HG03064 (cell line): ENCODE results near the gene SNAP23.
A peak's percentile ranks its signal among the peaks of the same experiment; 100 is the strongest.

Experiments
- ATAC-seq: cut with Tn5 transposase; IDR thresholded peaks from one replicate; pipeline ENCODE4 v1.9.1; 2021; ENCODE audit warnings: low read depth; ENCODE audit not compliant: unreplicated experiment

Gene SNAP23

DNA sequence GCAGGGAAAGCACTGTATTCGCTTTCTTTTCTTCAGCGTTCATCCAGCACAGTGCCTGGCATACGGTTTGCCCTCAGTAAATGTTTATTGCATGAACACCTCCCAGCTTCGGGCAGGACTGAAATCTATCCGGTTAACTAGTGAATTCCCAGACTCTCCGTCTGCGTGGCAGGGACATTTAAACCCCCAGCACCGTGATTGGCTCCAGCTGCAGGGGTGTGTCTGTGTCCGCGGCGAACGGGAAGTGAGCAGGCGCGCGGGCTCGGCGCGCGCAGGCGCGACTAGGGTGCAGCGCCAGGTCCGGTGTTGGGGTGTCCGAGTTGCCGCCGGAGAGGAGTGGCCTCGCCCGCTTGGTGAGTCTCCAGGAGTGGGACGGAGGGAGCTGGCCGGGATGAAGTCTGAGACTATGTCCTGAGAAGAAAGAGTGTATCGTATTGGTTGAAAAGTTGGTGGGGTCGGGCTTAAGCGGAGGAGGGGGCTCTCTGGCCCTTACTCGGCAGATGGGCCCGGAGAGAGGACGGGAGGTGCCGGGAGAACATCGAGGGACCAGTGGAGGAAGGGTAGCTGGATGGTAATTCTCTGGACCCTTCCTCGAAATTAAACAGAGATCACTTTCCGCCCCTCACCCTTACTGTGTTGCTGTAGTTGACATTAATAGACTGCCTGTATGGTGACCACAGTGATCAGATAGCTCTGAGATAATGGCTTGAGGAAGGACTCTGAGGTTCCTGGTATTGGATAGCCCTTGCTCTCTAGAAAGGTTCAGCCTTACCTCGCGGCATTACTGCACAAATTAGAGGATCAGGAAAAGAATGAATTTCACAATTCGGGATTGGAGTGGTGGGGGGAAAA, at the start of gene SNAP23:
Gene SNAP23, plus strand, starts transcription at position 274 of the 852 bp plus-strand sequence. CDS start 16,213 bp downstream, outside the sequence.
- peak; percentile 63 for ATAC-seq

DNA sequence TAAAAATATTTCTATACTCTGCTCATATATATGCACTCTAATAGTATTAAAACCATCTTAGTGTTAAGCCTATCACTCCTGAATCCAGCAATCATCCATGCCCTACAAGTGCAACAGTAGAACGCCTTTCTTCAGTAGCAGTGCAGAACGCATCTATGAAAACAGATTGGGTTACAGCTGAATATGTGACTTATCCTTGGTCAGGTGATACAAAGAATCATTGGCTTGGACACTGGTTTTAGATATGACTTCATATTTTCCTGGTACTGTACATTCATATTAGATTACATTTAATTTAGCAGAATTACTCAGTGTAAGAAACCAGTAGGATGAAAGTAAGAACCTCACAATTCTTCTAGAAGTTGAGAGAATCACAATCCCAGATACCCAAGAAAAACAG, 47.8 kb upstream of the SNAP23 start:
- no peak for ATAC-seq

- ATAC-seq: no peak
Observed at GRCh38 chr15:42448281-42448680, 47.2 kb upstream of the SNAP23 start.

DNA sequence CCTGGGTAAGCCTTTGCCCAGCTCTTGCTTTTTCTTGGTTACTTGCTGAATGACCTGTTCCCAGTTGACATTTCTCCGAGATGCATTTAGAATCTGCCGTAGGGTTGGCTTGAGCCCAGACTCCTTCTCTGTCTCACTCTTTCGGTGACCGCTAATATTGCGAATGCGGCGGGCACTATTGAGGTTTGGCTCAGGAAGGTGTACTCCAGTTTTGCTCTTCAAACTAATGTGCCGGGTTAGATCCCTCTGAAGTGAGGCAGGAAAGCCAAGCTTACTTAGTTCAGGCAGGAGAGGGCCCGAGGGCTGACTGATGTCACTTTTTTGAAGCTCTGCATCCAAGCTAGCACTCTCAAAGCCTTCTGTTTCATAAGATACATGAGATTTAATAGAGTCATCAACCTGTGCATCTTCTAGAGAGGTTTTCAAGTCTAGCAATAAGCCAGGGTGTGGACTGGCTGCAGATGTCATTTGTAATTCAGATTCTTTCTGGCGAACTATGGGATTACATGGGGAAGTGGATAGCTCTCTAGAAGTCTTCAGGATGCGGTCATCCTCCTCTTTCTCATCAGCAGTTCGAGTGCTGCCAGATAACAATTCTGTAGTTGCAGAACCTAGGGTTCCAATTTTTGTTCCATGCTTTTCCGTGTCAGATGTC, 45.5 kb upstream of the SNAP23 start:
- no peak for ATAC-seq

DNA sequence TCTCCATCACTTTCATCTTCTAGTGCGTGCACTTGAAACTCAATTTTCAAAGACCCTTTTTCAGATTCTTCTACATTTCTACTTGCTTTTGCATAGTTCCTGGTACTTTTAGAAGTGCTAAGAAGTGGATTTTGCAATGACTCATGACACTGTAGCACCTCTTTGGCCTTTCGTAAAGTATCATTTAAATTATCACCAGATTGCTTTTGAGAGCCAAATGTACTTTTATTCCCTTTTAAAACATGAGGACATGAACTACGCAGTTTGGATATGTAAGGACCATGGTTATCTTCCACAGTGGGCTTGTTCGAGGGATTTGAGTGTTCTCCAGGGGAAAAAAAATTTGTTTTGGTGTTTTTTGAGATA, 45.0 kb upstream of the SNAP23 start:
- no peak for ATAC-seq

DNA sequence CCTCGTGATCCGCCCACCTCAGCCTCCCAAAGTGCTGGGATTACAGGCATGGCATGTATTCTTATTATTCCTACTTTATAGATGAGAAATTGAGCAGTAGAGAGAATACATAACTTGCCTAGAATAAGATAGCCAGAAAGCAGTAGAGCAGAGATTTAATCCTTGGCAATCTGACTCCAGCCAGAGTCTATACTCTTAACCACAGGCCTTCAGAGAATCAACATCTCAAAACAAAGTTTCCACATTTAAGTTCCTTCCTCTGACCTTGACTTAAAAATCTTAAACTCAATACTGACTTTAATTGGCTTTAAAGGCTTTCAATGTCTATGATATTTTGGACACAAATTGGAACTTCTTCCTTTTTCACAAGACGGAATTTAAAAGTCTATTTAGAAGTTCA, 41.6 kb upstream of the SNAP23 start:
- ATAC-seq: no peak

- no peak for ATAC-seq
Observed at GRCh38 chr15:42456531-42456930, 38.9 kb upstream of the SNAP23 start.

DNA sequence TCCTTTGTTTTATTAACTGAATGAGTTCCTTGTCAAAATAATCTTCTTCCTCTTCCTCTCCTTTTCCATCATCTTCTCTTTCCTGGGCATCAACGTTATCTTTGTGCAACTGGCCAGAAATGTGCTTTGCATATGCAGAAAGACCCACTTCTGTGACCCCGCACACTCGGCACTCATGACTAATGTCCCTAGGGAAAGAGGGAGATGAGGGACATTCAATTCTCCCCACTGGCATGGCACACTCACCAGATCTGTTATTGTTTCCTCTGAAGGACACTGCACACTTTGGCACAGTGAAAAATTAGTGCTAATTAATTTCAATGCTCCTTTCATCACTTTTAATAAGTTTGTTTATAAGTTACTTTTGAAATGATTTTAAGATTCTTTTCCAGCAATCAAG, 38.5 kb upstream of the SNAP23 start:
- ATAC-seq: no peak

GRCh38 chr15:42457445-42458442, 37.7 kb upstream of the SNAP23 start:
- peak; percentile 57 for ATAC-seq

DNA sequence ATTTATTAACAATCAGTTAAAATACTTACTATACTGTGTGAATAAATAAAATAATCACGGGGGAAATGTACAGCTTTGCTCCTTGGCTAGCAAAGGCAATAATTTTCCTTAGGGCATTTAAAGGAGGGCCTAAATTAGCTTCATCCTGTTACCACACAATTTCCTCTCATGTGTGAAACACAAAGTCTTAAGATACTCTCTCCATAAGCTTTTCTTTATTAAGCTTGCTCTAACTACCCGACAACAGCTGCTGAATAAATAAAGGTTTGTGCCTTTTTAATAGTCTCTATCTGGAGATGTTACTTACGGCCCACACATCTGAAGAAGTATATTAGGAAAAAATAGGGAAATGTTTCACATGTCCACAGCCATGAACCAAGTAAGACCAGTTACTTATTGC, 34.2 kb upstream of the SNAP23 start:
- ATAC-seq: no peak

DNA sequence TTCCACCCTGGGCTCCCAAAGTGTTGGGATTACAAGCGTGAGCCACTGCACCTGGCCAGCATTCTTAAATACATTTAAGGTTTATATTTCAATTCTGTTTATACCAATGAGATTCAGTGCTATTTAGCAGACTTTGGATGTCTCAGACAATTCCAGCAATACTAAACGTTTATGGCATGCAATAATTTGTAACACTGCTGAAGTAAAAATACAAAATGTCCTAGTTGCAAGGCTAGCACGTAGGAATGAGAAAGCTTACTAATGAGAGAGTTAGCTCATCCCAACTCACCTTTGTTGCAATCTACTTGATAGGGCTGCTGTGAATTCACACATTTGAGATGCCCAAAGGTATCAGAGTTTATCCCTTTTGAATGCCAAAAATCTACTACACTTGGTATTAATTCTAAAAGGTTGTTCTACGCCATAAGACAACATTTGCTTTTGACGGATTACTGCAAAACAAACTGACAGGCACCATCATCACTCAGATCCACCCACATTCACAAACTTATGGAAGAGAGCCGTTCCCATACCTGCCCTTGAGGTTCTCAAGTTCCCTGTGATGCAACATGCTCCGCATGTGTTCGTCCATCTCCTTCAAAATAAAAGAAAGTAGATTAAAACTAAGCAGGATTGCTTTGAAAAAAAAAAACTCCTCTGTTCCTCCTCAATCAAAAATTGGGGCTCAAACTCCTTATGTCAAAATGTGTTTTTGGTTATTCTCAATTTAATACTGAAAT, 29.7 kb upstream of the SNAP23 start:
- no peak for ATAC-seq

GRCh38 chr15:42471002-42471401, 24.4 kb upstream of the SNAP23 start:
- no peak for ATAC-seq

GRCh38 chr15:42474827-42475226, 20.6 kb upstream of the SNAP23 start:
- ATAC-seq: no peak

DNA sequence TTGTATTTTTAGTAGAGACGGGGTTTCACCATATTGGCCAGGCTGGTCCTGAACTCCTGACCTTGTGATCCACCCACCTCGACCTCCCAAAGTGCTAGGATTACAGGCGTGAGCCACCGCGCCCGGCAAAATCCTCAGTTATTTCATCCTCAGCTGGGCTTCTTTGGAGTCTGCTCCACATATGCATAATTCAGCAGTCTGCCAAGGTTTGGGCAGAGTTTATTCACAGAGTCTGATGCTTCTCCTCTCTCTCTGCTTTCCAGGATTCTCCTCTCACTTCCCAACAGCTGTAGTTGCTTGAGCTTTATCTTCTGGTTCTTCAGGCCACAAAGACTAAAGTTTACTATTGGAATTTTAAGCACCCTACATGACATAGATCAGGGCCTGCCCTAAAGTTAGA, 12.7 kb upstream of the SNAP23 start:
- ATAC-seq: no peak

DNA sequence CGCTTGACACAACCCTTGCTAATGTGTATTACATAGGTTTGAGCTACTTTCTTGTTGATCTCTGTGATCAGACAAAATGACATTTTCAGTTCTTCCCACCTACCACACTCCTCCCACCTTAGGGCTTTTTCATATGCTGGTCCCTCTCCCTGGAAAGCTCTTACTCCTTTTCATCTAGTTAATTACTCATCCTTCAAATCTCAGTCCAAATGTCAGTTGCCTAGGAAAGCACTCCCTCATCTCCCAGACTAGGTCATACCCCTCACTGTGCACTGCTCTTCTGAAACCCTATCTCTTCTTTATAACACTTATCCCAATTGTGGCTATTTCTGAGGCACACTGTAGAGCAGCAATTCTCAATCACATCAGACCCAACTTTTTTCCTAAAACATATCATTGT, 11.8 kb upstream of the SNAP23 start:
- no peak for ATAC-seq

GRCh38 chr15:42490291-42490670, 5.2 kb upstream of the SNAP23 start:
- ATAC-seq: no peak

DNA sequence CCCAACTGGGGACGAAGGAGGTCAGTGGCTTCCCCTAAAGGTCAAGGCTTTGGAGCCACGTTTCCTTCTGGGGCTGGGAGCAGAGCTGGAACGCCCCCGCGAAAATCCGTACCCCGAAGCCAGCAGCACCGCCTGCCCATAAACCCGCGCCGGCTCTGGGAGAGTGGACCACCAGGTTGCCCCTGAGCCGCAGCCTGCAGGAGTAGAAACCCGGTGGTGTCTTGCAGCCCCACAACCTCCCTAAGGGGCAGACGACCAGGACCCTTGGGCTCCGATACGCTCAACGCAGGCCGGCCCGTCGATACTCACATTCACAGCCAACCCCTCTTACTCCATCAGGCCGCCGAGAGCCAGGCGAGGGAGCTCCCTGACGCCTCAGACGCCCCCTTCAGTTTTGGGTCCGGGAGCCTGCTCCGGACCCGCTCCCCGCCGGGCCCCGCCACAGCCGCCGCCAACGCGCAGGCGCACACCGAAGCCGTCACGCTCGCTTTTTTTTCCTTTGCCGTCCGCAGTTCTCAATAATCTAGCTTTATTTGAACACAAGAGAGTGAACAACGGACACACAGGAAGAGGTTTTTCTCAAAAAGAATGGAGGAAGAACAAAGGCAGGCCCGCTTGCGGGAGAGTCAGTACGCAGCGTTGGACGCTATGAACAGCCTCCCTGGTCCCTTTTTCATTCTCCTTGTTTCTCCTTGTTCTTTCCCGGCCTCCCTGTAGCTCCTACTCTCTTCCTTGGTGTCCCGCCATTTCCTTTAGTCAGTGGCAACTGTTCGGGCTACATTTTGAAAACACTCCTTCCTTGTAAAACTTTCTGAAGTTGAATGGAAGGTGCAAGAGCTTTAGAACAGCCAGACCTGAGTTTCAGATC, 4.5 kb upstream of the SNAP23 start, which contains the start of gene ZNF106:
Gene ZNF106, minus strand, starts transcription at position 471 of the 868 bp plus-strand sequence. CDS start 18,852 bp downstream, outside the sequence.
- no peak for ATAC-seq

DNA sequence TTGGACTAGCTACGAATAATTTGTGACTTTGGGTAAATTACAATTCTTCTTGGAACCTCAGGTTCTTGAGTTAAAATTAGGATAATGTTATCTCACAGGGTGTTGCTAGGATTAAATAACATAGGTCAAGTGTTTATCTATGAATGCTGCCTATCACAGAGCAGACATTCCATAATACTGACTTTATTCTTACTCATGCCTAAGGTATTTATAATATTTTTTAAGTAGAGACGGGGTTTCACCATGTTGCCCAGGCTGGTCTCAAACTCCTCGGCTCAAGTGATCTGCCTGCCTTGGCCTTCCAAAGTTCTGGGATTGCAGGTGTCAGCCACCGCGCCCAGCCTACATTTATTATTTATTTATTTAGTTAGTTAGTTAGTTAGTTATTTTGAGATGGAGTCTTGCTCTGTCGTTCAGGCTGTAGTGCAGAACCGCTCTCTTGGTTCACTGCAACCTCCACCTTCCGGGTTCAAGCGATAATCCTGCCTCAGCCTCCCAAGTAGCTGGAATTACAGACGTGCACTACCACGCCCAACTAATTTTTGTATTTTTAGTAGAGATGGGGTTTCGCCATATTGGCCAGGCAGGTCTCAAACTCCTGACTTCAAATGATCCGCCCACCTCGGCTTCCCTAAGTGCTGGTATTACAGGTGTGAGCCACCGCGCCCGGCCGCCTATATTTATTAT, 3.8 kb upstream of the SNAP23 start:
- ATAC-seq: no peak

GRCh38 chr15:42493679-42494078, 1.8 kb upstream of the SNAP23 start:
- no peak for ATAC-seq
